Vagina (tissue), 2 donors: ENCODE measurements around the gene SLC16A11. TPM values are rescaled to one million over a fixed set of nuclear protein-coding genes. Genes with fewer than 3 reads are reported as not detected.
"Not testable (repeated sequence)": the region's sequence is repeated elsewhere in the genome, so short reads cannot be mapped to it uniquely, and the experiment has no call there.

Source experiments
- DNase-seq, 2 donors: peaks; one replicate each; pipeline ENCODE4 v3.0.0-alpha.2; 2017; ENCODE audit errors: extremely low spot score in 2 of 2
- H3K27ac ChIP-seq: fragments of 200-600 bp; sonication (generic); one replicate; pipeline ENCODE4 v1.5.1; 2019
- H3K27me3 ChIP-seq: fragments of 200-600 bp; sonication (generic); one replicate; pipeline ENCODE4 v1.5.1; 2019
- H3K36me3 ChIP-seq, 2 donors: fragments of 200-600 bp; sonication (generic); one replicate each; pipeline ENCODE4 v1.5.1; 2017 to 2019
- H3K4me1 ChIP-seq: fragments of 200-600 bp; sonication (generic); one replicate; pipeline ENCODE4 v1.5.1; 2019
- H3K4me3 ChIP-seq, 2 donors: fragments of 200-600 bp; sonication (generic); 1 replicate in 1 of 2; 2 replicates in 1 of 2; pipeline ENCODE4 v1.5.1; 2016 to 2019
- H3K9me3 ChIP-seq: fragments of 200-600 bp; sonication (generic); one replicate; pipeline ENCODE4 v1.5.1; 2019
- POLR2A ChIP-seq, 2 donors: fragments of 450-650 bp; IDR thresholded peaks; one replicate each; pipeline ENCODE4 v1.6.1; 2017; ENCODE audit warnings: antibody characterized with exemption in 2 of 2, mild to moderate bottlenecking in 2 of 2, moderate library complexity in 2 of 2
- POLR2AphosphoS5 ChIP-seq, 2 donors: sonication (generic); formaldehyde crosslinking; IDR thresholded peaks; one replicate each; pipeline ENCODE4 v1.9.0; 2017; ENCODE audit warnings: antibody characterized with exemption in 2 of 2, mild to moderate bottlenecking in 2 of 2, low read depth in 1 of 2; ENCODE audit not compliant: insufficient read depth in 1 of 2
- intact Hi-C: fragments of 100-400 bp; cut with DNase I; formaldehyde crosslinking; loops from one replicate; pipeline ENCODE4 v1.15.1; 2023
- total RNA-seq: library from RNA; depleted of rRNA; stranded (reverse); fragments of >200 nt; gene quantifications from one replicate; pipeline ENCODE4 v1.2.3, GENCODE V29; 2016
- TF ChIP-seq, protein P1 (sequence below), 3 experiments: fragments of 450-650 bp in 2 of 3; fragments of 200-600 bp in 1 of 3; sonication (generic) in 1 of 3; IDR thresholded peaks; one replicate each; pipeline ENCODE4 v1.5.1; 2017 to 2019; ENCODE audit warnings: antibody characterized with exemption in 3 of 3, mild to moderate bottlenecking in 2 of 3, moderate library complexity in 2 of 3

SLC16A11 gene, protein sequence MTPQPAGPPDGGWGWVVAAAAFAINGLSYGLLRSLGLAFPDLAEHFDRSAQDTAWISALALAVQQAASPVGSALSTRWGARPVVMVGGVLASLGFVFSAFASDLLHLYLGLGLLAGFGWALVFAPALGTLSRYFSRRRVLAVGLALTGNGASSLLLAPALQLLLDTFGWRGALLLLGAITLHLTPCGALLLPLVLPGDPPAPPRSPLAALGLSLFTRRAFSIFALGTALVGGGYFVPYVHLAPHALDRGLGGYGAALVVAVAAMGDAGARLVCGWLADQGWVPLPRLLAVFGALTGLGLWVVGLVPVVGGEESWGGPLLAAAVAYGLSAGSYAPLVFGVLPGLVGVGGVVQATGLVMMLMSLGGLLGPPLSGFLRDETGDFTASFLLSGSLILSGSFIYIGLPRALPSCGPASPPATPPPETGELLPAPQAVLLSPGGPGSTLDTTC
- total RNA-seq, result not detected

DNA sequence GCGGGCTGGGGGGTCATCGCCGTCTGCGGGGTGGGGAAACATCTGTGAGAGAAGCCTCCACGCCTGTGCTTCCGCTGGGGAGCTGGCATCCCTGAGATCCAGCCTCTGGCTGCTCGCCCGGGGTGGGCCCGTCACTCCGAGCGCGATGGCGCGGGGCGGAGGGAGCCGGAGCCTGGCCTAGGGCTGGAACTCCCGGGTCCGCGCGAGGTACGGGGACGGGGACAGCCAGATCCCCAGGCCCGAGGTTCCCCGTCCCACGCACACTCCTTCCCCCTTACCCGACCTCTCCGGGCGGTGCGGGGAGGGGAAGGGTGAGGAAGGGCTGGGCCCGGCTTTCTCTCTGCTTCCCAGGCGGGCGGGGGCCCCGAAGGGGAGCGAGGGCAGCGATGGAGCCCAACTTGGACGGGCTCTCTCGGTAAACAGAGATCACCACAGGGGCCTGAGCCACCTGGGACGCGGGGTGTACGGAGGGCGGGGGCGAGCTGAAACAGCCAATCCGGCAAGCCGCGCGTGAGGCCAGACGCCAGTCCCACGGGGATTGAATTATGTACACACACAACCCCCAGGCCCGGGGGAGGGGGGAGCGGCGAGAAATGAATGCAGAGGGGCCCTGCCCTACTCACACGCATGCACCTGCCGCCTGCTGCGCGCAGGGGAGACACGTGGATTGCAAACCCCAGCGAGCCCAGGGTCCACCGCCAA lies at the start of gene SLC16A11:
Gene SLC16A11 (minus strand): TSS at position 596 of the 702 bp plus-strand sequence. CDS start 579 bp downstream, at position 17.
- peaks cover 33% of the 10 kb centered on the region for H3K4me1 ChIP-seq
- no peaks in the 10 kb centered on the region for H3K36me3 ChIP-seq
- H3K9me3 ChIP-seq, result no peaks in the 10 kb centered on the region
- no peaks in the 10 kb centered on the region for H3K27me3 ChIP-seq
- peak within 1 kb of the TSS; percentile 68 for H3K27ac ChIP-seq
- no peak for DNase-seq
- peak within 1 kb of the TSS; percentile 48 to 50 for H3K4me3 ChIP-seq
- TF ChIP-seq POLR2A (IDR thresholded peaks at IDR 0.05) (no peak), POLR2AphosphoS5 (IDR thresholded peaks at IDR 0.05; ENCODE audit: insufficient read depth in 1 of 2, low read depth in 1 of 2) (peak in 1 of 2 donors; percentile 40)
- TF ChIP-seq, protein P1, sequence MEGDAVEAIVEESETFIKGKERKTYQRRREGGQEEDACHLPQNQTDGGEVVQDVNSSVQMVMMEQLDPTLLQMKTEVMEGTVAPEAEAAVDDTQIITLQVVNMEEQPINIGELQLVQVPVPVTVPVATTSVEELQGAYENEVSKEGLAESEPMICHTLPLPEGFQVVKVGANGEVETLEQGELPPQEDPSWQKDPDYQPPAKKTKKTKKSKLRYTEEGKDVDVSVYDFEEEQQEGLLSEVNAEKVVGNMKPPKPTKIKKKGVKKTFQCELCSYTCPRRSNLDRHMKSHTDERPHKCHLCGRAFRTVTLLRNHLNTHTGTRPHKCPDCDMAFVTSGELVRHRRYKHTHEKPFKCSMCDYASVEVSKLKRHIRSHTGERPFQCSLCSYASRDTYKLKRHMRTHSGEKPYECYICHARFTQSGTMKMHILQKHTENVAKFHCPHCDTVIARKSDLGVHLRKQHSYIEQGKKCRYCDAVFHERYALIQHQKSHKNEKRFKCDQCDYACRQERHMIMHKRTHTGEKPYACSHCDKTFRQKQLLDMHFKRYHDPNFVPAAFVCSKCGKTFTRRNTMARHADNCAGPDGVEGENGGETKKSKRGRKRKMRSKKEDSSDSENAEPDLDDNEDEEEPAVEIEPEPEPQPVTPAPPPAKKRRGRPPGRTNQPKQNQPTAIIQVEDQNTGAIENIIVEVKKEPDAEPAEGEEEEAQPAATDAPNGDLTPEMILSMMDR (IDR thresholded peaks at IDR 0.05), result no peak
- intact Hi-C loops, result no loop called here

DNA sequence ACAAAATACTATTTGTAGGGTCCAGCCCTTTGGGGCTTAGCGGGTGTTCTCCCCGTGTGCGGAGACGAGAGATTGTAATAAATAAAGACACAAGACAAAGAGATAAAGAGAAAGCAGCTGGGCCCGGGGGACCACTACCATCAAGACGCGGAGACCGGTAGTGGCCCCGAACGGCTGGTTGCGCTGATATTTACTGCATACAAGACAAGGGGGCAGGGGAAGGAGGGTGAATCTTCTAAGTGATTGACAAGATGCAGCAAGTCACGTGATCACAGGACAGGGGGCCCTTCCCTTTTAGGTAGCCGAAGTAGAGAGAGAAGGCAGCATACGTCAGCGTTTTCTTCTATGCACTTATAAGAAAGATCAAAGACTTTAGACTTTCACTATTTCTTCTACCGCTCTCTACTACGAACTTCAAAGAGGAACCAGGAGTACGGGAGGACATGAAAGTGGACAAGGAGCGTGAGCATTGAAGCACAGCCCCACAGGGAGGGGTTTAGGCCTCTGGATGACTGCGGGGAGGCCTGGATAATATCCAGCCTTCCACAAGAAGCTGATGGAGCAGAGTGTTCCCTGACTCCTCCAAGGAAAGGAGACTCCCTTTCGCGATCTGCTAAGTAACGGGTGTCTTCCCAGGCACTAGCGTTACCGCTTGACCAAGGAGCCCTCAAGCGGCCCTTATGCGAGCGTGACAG lies 47.6 kb upstream of the SLC16A11 start:
- DNase-seq, result not testable (repeated sequence)

DNA sequence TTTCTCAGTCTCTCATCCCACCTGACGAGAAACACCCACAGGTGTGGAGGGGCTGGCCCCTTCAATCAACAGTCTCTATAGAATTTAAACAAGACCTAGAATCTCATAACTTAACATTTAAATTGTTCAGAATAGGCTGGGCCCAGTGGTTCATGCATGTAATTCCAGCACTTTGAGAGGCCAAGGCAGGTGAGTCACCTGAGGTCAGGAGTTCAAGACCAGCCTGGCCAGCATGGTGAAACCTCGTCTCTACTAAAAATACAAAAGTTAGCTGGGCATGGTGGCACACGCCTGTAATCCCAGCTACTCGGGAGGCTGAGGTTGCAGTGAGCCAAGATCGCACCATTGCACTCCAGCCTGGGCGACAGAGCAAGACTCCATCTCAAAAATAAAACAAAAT lies 45.7 kb upstream of the SLC16A11 start:
- H3K27ac ChIP-seq, H3K27me3 ChIP-seq, H3K9me3 ChIP-seq, H3K4me1 ChIP-seq, H3K4me3 ChIP-seq, intact Hi-C loops, H3K36me3 ChIP-seq, DNase-seq: not testable (repeated sequence)

More for the DNA sequence above, 47.6 kb upstream of the SLC16A11 start:
- H3K9me3 ChIP-seq, H3K27me3 ChIP-seq, H3K27ac ChIP-seq, intact Hi-C loops, H3K4me3 ChIP-seq, H3K4me1 ChIP-seq, H3K36me3 ChIP-seq: not testable (repeated sequence)

DNA sequence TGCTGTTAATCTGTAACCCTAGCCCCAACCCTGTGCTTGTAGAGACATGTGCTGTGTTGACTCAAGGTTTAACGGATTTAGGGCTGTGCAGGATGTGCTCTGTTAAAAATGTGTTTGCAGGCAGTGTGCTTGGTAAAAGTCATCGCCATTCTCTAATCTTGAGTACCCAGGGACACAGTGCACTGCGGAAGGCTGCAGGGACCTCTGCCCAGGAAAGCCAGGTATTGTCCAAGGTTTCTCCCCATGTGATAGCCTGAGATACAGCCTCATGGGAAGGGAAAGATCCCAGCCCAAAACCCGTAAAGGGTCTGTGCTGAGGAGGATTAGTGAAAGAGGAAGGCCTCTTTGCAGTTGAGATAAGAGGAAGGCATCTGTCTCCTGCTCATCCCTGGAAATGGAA lies 44.5 kb upstream of the SLC16A11 start:
- DNase-seq, H3K4me3 ChIP-seq, H3K27me3 ChIP-seq, intact Hi-C loops, H3K9me3 ChIP-seq, H3K27ac ChIP-seq, H3K4me1 ChIP-seq, H3K36me3 ChIP-seq: not testable (repeated sequence)

DNA sequence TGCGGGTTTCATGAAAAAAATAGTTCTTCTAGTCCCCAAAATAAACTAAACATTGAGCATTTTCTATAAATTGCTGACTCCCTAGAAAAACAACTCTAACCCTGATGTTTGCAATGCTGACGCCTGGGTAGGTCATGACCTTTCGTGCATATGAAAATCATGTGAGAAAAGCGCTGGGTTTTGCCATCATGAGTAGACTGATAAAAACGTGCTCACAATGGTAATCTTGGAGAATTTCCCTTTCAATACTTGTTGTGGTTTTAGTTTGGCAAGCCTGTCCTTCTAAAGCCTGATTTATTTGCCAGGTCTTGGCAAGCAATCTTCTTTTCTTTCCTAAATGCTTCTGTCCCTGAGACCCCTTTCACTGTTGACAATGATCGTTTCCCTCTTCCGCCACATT lies 40.2 kb upstream of the SLC16A11 start:
- H3K4me3 ChIP-seq, result no peak overlapping the region
- H3K9me3 ChIP-seq, result no peaks in the 10 kb centered on the region
- intact Hi-C loops, result no loop called here
- no peaks in the 10 kb centered on the region for H3K4me1 ChIP-seq
- H3K27ac ChIP-seq, result no peak overlapping the region
- no peaks in the 10 kb centered on the region for H3K36me3 ChIP-seq
- TF ChIP-seq POLR2A (IDR thresholded peaks at IDR 0.05) (no peak), POLR2AphosphoS5 (IDR thresholded peaks at IDR 0.05; ENCODE audit: insufficient read depth in 1 of 2, low read depth in 1 of 2) (no peak)
- TF ChIP-seq, protein P1 (IDR thresholded peaks at IDR 0.05), result no peak
- no peaks in the 10 kb centered on the region for H3K27me3 ChIP-seq
- no peak for DNase-seq

DNA sequence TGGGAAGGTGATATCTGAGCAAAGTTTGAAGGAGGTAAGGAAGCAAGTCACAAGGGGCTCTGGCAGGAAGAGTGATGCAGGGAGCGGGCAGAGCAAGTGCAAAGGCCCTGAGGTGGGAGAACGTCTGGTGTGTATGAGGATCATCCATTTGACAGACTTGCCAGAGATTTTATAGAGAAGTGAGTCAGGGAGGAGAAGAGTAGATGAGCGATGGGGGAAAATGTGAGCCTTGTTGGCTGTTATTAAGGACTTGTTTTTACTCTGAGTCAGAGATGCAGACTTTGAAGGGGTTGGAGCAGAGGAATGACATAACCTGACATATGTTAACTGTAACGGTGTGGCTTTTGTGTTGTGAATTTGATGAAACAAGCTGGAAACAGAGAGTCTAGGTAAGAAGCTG lies 39.7 kb upstream of the SLC16A11 start:
- no peak for DNase-seq
- no peak overlapping the region for H3K27ac ChIP-seq

More for the DNA sequence above, 39.7 kb upstream of the SLC16A11 start:
- no peaks in the 10 kb centered on the region for H3K4me1 ChIP-seq
- no peaks in the 10 kb centered on the region for H3K27me3 ChIP-seq
- intact Hi-C loops, result no loop called here
- TF ChIP-seq, protein P1 (IDR thresholded peaks at IDR 0.05), result no peak
- no peak for TF ChIP-seq POLR2A (IDR thresholded peaks at IDR 0.05)
- no peak for TF ChIP-seq POLR2AphosphoS5 (IDR thresholded peaks at IDR 0.05; ENCODE audit: insufficient read depth in 1 of 2, low read depth in 1 of 2)
- no peaks in the 10 kb centered on the region for H3K9me3 ChIP-seq
- no peaks in the 10 kb centered on the region for H3K36me3 ChIP-seq
- H3K4me3 ChIP-seq, result no peak overlapping the region
